HG03565 (cell line): Measurements from ENCODE around the gene BPGM.

Experiments
- ATAC-seq: cut with Tn5 transposase; IDR thresholded peaks from one replicate; pipeline ENCODE4 v1.9.1; 2021; ENCODE audit warnings: mild to moderate bottlenecking, moderate library complexity; ENCODE audit not compliant: unreplicated experiment

The BPGM gene

GRCh38 chr7:134695321-134695860 is 48.7 kb downstream of the BPGM start:
- no peak for ATAC-seq

- ATAC-seq = no peak
Observed at GRCh38 chr7:134696261-134696660, 49.6 kb downstream of the BPGM start.

GRCh38 chr7:134697205-134697886 is 50.7 kb downstream of the BPGM start:
- no peak for ATAC-seq

- no peak for ATAC-seq
Observed at GRCh38 chr7:134698481-134698880, 51.8 kb downstream of the BPGM start.

GRCh38 chr7:134699021-134699818 is 52.6 kb downstream of the BPGM start:
- ATAC-seq = no peak

GRCh38 chr7:134699899-134700298 is 53.2 kb downstream of the BPGM start:
- ATAC-seq = no peak

- ATAC-seq = no peak
Observed at GRCh38 chr7:134701272-134701671, 54.6 kb downstream of the BPGM start.

- ATAC-seq = no peak
Observed at GRCh38 chr7:134702366-134703240, 56.0 kb downstream of the BPGM start.

- ATAC-seq = no peak
Observed at GRCh38 chr7:134703241-134703594, 56.6 kb downstream of the BPGM start.

GRCh38 chr7:134703782-134704181 is 57.1 kb downstream of the BPGM start:
- no peak for ATAC-seq

GRCh38 chr7:134704827-134705226 is 58.2 kb downstream of the BPGM start:
- no peak for ATAC-seq

- no peak for ATAC-seq
Observed at GRCh38 chr7:134705716-134706115, 59.1 kb downstream of the BPGM start.

GRCh38 chr7:134706468-134706867 is 59.8 kb downstream of the BPGM start:
- no peak for ATAC-seq

GRCh38 chr7:134707663-134708378 is 61.2 kb downstream of the BPGM start:
- no peak for ATAC-seq

GRCh38 chr7:134708692-134709091 is 62.0 kb downstream of the BPGM start:
- ATAC-seq = no peak

GRCh38 chr7:134709197-134709596 is 62.5 kb downstream of the BPGM start:
- no peak for ATAC-seq

- ATAC-seq = no peak
Observed at GRCh38 chr7:134710511-134710853, 63.8 kb downstream of the BPGM start.

- ATAC-seq = no peak
Observed at GRCh38 chr7:134710854-134711624, 64.4 kb downstream of the BPGM start.

- no peak for ATAC-seq
Observed at GRCh38 chr7:134712196-134712595, 65.5 kb downstream of the BPGM start.
